Lower leg skin (tissue), 4 donors: ENCODE data around the gene CSF1R. TPM values are rescaled to one million over a fixed set of nuclear protein-coding genes. Genes with fewer than 3 reads are reported as not detected.
"Not testable (repeated sequence)": the region's sequence is repeated elsewhere in the genome, so short reads cannot be mapped to it uniquely, and the experiment has no call there.

Experiments used
- DNase-seq, 2 donors: peaks; one replicate each; pipeline ENCODE4 v3.0.0-alpha.2; 2019; ENCODE audit warnings: low spot score in 2 of 2
- H3K4me3 ChIP-seq: fragments of 200-600 bp; sonication (generic); 2 replicates; pipeline ENCODE4 v1.5.1; 2017; ENCODE audit warnings: mild to moderate bottlenecking, low read depth; ENCODE audit not compliant: poor library complexity, severe bottlenecking
- CTCF ChIP-seq, 3 donors: fragments of 450-650 bp; IDR thresholded peaks; one replicate each; pipeline ENCODE4 v1.5.1; 2016; ENCODE audit warnings: antibody characterized with exemption in 3 of 3, mild to moderate bottlenecking in 3 of 3, moderate library complexity in 2 of 3
- POLR2A ChIP-seq, 2 donors: fragments of 450-650 bp; IDR thresholded peaks; one replicate each; pipeline ENCODE4 v1.6.1; 2016 to 2017; ENCODE audit warnings: antibody characterized with exemption in 2 of 2, mild to moderate bottlenecking in 1 of 2, moderate library complexity in 1 of 2
- WGBS, 2 donors: methylation state at CpG; one replicate each; pipeline ENCODE4 v1.1.5; 2018; 5-methylcytosine and 5-hydroxymethylcytosine counted together
- intact Hi-C: fragments of 100-400 bp; cut with DNase I; formaldehyde crosslinking; loops from one replicate; pipeline ENCODE4 v1.15.0; 2023; ENCODE audit warnings: low total_unique reads
- total RNA-seq, 4 donors: library from RNA; depleted of rRNA; stranded (reverse); fragments of >200 nt; gene quantifications; one replicate each; pipeline ENCODE4 v1.1.0, GENCODE V29; 2016

CSF1R gene
- total RNA-seq, 4 donors from 2014 or later: 17.9 to 27.3 (median 23.9) TPM

GRCh38 chr5:150035139-150035895 is 51.0 kb downstream of the CSF1R start:
- no peak for DNase-seq
- H3K4me3 ChIP-seq: no peak overlapping the region
- TF ChIP-seq CTCF (IDR thresholded peaks at IDR 0.05) (no peak), POLR2A (IDR thresholded peaks at IDR 0.05) (no peak)
- 79 to 88% methylated on average over 7 of the region's 7 CpGs for WGBS, 2 donors
- intact Hi-C loops: no loop called here

DNA sequence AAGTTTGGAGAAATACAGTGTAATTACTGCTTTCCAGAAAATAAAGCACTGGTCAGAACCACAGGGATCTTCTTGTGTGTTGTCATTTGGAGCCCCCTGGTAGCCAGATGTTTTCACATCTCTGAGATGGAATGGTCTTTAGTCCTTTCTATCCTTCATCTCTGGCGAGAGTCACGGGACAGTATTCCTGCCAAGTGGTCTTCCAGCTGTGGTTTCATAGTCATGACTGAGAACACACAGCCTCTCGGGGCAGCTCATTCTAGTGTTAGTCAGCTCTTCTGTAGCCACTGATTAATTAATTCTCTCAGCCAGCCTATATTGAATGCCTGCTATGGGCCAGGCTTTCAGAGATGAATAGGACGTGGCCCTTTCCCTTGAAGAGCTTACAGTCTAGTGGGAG is 51.7 kb downstream of the CSF1R start:
- DNase-seq: no peak

GRCh38 chr5:150033334-150033733 is 53.0 kb downstream of the CSF1R start:
- intact Hi-C loops: no loop called here
- no peak for DNase-seq
- WGBS, 2 donors: 94 to 95% methylated on average over 4 of the region's 4 CpGs
- TF ChIP-seq CTCF (IDR thresholded peaks at IDR 0.05): no peak
- no peak for TF ChIP-seq POLR2A (IDR thresholded peaks at IDR 0.05)
- no peak overlapping the region for H3K4me3 ChIP-seq

More for the DNA sequence above, 51.7 kb downstream of the CSF1R start:
- H3K4me3 ChIP-seq: no peak overlapping the region
- intact Hi-C loops: no loop called here
- no peak for TF ChIP-seq CTCF (IDR thresholded peaks at IDR 0.05)
- no peak for TF ChIP-seq POLR2A (IDR thresholded peaks at IDR 0.05)
- 72 to 79% methylated on average over 4 of the region's 4 CpGs for WGBS, 2 donors

DNA sequence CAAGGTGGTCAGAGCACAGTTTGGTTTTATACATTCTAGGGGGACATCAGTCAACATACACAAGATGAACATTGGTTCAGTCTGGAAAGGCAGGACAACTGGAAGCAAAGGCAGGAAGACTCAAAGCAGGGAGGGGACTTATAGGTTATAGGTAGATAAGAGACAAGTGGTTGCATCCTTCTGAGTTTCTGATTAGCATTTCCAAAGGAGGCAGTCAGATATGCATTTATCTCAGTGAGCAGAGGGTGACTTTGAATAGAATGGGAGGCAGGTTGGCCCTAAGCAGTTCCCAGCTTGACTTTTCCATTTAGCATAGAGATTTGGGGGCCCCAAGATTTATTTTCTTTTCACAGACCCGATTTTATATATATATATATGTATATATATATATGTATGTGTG is 58.3 kb downstream of the CSF1R start:
- H3K4me3 ChIP-seq, intact Hi-C loops, DNase-seq: not testable (repeated sequence)
- WGBS, 2 donors: 73 to 74% methylated on average over 1 of the region's 1 CpG

DNA sequence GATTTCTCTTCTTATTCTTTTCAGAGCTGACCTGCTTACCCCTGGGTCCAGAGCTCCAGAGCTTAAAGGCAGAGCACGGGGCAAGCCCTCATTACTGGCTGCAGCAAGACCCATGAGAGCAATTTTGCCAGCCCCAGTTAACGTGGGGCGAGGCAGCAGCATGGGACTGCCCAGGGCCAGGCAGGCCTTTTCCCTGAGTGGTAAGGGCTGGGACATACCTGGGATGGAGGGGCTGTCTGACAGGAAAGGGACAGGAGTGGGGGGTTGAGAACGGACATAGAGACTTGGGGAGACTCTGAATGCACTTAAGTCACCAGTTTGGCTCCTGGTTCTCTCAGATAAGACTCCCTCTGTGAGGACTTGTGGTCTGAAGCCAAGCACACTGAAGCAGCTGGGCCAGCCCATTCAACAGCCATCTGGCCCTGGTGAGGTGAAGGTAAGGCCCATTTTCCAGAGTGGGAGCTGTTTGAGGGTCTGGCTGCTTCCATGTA is 59.6 kb downstream of the CSF1R start:
- no peak overlapping the region for H3K4me3 ChIP-seq
- TF ChIP-seq CTCF (IDR thresholded peaks at IDR 0.05) (no peak), POLR2A (IDR thresholded peaks at IDR 0.05) (no peak)
- intact Hi-C loops: no loop called here
- DNase-seq: no peak
- 91 to 99% methylated on average over 4 of the region's 4 CpGs for WGBS, 2 donors

DNA sequence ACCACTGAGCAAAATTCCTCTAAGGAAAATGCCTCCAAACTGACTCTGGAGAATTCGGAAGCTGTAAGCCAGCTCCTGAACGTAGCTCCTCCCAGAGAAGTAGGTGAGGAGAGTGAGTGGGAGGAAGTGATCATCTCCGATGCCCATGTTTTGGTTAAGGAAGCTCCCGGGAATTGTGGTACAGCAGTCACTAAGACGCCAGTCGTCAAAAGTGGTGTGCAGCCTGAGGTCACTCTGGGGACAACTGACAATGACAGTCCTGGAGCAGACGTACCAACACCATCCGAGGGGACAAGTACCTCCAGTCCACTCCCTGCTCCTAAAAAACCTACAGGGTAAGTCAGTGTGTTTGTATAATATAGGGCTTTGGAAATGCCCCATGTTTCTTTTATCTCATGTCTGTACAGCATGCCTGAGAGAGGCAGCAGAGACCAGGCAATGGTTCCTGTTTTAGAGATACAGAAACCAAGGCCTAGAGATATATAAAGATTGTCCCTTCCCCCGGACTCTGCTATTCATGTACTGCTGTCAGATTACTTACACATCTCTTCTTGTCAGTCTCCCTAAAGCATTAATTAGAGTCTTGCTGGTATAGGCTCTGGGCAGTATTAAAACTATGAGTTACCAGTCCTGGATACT is 61.9 kb downstream of the CSF1R start:
- no peak overlapping the region for H3K4me3 ChIP-seq
- 72 to 73% methylated on average over 9 of the region's 9 CpGs for WGBS, 2 donors
- intact Hi-C loops: no loop called here
- DNase-seq: no peak
- TF ChIP-seq POLR2A (IDR thresholded peaks at IDR 0.05) (no peak), CTCF (IDR thresholded peaks at IDR 0.05) (no peak)
